ENCODE results near the gene CD59. TPM values are rescaled to one million over a fixed set of nuclear protein-coding genes. Genes with fewer than 3 reads are reported as not detected.
A peak's percentile ranks its signal among the peaks of the same experiment; 100 is the strongest.

The CD59 gene
- total and polyA plus RNA-seq, 2 of the 4 experiments (the other 2 are of a cell fraction): 765 to 1,140 TPM

DNA sequence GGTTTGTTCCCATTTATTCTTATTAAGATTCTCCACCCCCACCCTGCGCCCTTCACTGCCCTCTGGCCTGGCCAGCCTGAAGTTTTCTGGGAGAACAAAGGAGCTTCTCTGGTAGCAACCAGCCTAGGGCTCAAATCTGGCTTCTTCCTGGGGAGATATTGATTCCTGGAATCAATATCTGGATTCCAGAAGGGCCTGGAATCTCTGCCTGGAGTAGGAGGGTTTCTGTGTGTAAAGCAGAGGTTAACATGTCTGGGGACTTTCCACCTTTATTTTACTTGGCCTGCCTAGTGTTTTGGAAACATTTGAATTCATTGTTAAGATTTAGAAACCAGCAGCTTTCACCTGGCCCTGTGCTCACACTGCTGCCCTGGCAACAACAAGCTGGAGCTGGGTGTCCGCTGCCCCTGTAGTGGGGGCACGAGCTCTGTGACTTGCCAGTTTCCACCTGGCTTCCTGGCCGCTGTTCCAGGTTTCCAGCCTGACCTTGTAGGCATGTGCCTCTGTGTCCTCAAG lies 41.1 kb downstream of the CD59 start:
- no peak overlapping the region for H3K4me3 ChIP-seq (ENCODE audit: insufficient read depth, low read depth, low read length)
- H2BK20ac ChIP-seq (ENCODE audit: low read depth, low read length): peak overlapping the region; percentile 45; the same call in 1 of the 2 replicates
- H4K5ac ChIP-seq (ENCODE audit: low read depth, low read length): no peak overlapping the region; the same call in 1 of the 2 replicates
- CTCF ChIA-PET: no interaction called here
- peaks cover 0 to 45% of the 10 kb centered on the region in 2 experiments; a peak in 2 of 4 replicates for H3K79me1 ChIP-seq (ENCODE audit: low read depth in 1 of 2, low read length in 2 of 2)
- H4K8ac ChIP-seq (ENCODE audit: low read depth in 2 of 2, low read length in 2 of 2): peak overlapping the region in 1 of 2 experiments; percentile 51; a peak in 1 of 4 replicates
- in situ Hi-C loops (cut with MboI; ENCODE audit: low sequenced_read_pairs) (no loop called here), dilution Hi-C loops (cut with HindIII; ENCODE audit: low sequenced_read_pairs, unreplicated experiment) (no loop called here), intact Hi-C loops (cut with micrococcal nuclease) (no loop called here)
- peak overlapping the region; percentile 10 for H3K14ac ChIP-seq (replicated peaks; ENCODE audit: low read depth, low read length)
- H2AK5ac ChIP-seq (ENCODE audit: low read depth, low read length): peak overlapping the region; percentile 74; the same call in 1 of the 2 replicates
- TF ChIP-seq RCOR1 (IDR thresholded peaks at IDR 0.05; ENCODE audit: insufficient replicate concordance, low read length): no peak
- TF ChIP-seq MAFK (IDR thresholded peaks at IDR 0.05; ENCODE audit: low read depth, low read length): no peak
- TF ChIP-seq NFE2L2 (IDR thresholded peaks at IDR 0.05; ENCODE audit: low read depth, low read length): no peak
- no peak for TF ChIP-seq POLR2A (IDR thresholded peaks at IDR 0.05; ENCODE audit: low read depth, low read length)
- no peak for TF ChIP-seq CEBPB (IDR thresholded peaks at IDR 0.05; ENCODE audit: low read depth, low read length)
- TF ChIP-seq, protein P1, sequence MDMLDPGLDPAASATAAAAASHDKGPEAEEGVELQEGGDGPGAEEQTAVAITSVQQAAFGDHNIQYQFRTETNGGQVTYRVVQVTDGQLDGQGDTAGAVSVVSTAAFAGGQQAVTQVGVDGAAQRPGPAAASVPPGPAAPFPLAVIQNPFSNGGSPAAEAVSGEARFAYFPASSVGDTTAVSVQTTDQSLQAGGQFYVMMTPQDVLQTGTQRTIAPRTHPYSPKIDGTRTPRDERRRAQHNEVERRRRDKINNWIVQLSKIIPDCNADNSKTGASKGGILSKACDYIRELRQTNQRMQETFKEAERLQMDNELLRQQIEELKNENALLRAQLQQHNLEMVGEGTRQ (IDR thresholded peaks at IDR 0.05; ENCODE audit: low read depth, low read length): no peak
- no peak for TF ChIP-seq BHLHE40 (IDR thresholded peaks at IDR 0.05; ENCODE audit: low read depth, low read length)
- TF ChIP-seq RFX5 (IDR thresholded peaks at IDR 0.05; ENCODE audit: low read depth, low read length): no peak
- TF ChIP-seq, protein P2, sequence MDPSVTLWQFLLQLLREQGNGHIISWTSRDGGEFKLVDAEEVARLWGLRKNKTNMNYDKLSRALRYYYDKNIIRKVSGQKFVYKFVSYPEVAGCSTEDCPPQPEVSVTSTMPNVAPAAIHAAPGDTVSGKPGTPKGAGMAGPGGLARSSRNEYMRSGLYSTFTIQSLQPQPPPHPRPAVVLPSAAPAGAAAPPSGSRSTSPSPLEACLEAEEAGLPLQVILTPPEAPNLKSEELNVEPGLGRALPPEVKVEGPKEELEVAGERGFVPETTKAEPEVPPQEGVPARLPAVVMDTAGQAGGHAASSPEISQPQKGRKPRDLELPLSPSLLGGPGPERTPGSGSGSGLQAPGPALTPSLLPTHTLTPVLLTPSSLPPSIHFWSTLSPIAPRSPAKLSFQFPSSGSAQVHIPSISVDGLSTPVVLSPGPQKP (IDR thresholded peaks at IDR 0.05; ENCODE audit: borderline replicate concordance, low read depth, low read length): no peak
- TF ChIP-seq MXI1 (IDR thresholded peaks at IDR 0.05; ENCODE audit: borderline replicate concordance, low read depth, low read length): no peak
- TF ChIP-seq MAZ (IDR thresholded peaks at IDR 0.05; ENCODE audit: borderline replicate concordance, low read depth, low read length): no peak
- TF ChIP-seq RAD21 (IDR thresholded peaks at IDR 0.05; ENCODE audit: low read length): no peak
- no peak for TF ChIP-seq CTCF (conservative IDR thresholded peaks at IDR 0.05; ENCODE audit: low read depth, low read length)
- TF ChIP-seq FOS (IDR thresholded peaks at IDR 0.05; ENCODE audit: low read depth, low read length): no peak
- no peak for TF ChIP-seq SMC3 (IDR thresholded peaks at IDR 0.05; ENCODE audit: low read depth, low read length)
- no peak for TF ChIP-seq CHD1 (IDR thresholded peaks at IDR 0.05; ENCODE audit: low read depth, low read length)
- no peak overlapping the region for H3K4me2 ChIP-seq (ENCODE audit: low read depth, low read length)
- H3K18ac ChIP-seq (ENCODE audit: low read depth, low read length): no peak overlapping the region
- peak overlapping the region; percentile 47 for H2AK9ac ChIP-seq (replicated peaks; ENCODE audit: low read depth, low read length, poor library complexity)
- H3K23ac ChIP-seq (ENCODE audit: low read depth, low read length): peak overlapping the region; percentile 42
- DNase-seq (no peak), ATAC-seq (ENCODE audit: low read depth) (no peak)
- no TSS peak for BruUV-seq (replicated peaks)
- peak overlapping the region; percentile 64 for H4K91ac ChIP-seq (ENCODE audit: insufficient read depth, low read depth, low read length)
- 89% methylated on average over 3 of the region's 4 CpGs; no CpG with 5 or more reads in 1 of the 2 experiments for WGBS, 2 experiments (ENCODE audit: extremely low coverage in 2 of 2, insufficient read length in 1 of 2)
- H3K4ac ChIP-seq (ENCODE audit: low read depth, low read length): peak overlapping the region; percentile 74
- peaks cover 39% of the 10 kb centered on the region for H3K9me1 ChIP-seq (ENCODE audit: insufficient read depth, low read length)
- POLR2A ChIA-PET (ENCODE audit: unreplicated experiment): no interaction called here
- peak overlapping the region; percentile 24 for H2AFZ ChIP-seq (replicated peaks; ENCODE audit: low read length, poor library complexity)
- no peak overlapping the region for H3K9ac ChIP-seq (ENCODE audit: low read depth, low read length)
- H2BK120ac ChIP-seq (ENCODE audit: low read depth, low read length): peak overlapping the region; percentile 64
- peak overlapping the region; percentile 74; the same call in 2 of the 3 replicates for H2BK15ac ChIP-seq (ENCODE audit: low read depth, low read length)
- no peaks in the 10 kb centered on the region for H3K9me3 ChIP-seq (ENCODE audit: control insufficient read depth, insufficient read depth, low read length)
- H3K27me3 ChIP-seq (ENCODE audit: control insufficient read depth, insufficient read depth, low read length): no peaks in the 10 kb centered on the region
- H3K4me1 ChIP-seq (ENCODE audit: control insufficient read depth, insufficient read depth, low read length): peaks cover 34% of the 10 kb centered on the region
- no peak overlapping the region for H3K27ac ChIP-seq (ENCODE audit: insufficient read depth, low read length)
- H4K20me1 ChIP-seq (ENCODE audit: insufficient read depth, low read length): no peaks in the 10 kb centered on the region; the same call in 1 of the 2 replicates
- H3K56ac ChIP-seq (ENCODE audit: extremely low read depth, insufficient read depth, low read length): no peak overlapping the region
- no peaks in the 10 kb centered on the region for H3K36me3 ChIP-seq (ENCODE audit: control insufficient read depth, insufficient read depth, low read length)
- H2BK5ac ChIP-seq (ENCODE audit: low read depth, low read length, poor library complexity, severe bottlenecking): peak overlapping the region; percentile 18
